WI38 (cell line): ENCODE measurements around the gene KRT4.

Experiments
- H3K4me3 ChIP-seq: 2 replicates; pipeline ENCODE4 v1.5.1; 2011; ENCODE audit warnings: low read depth, mild to moderate bottlenecking, control low read depth, low read length
- CTCF ChIP-seq: IDR thresholded peaks from 2 replicates; pipeline ENCODE4 v1.5.1; 2012; ENCODE audit warnings: low read depth, mild to moderate bottlenecking, control low read depth, low read length

KRT4 gene

GRCh38 chr12:52772188-52772587 lies 41.7 kb downstream of the KRT4 start:
- no peak for TF ChIP-seq CTCF
- H3K4me3 ChIP-seq = no peak overlapping the region

- H3K4me3 ChIP-seq = no peak overlapping the region
- no peak for TF ChIP-seq CTCF
Measured at GRCh38 chr12:52771505-52771904, 42.4 kb downstream of the KRT4 start.

GRCh38 chr12:52771088-52771487 lies 42.8 kb downstream of the KRT4 start:
- TF ChIP-seq CTCF = no peak
- no peak overlapping the region for H3K4me3 ChIP-seq

- H3K4me3 ChIP-seq = no peak overlapping the region
- no peak for TF ChIP-seq CTCF
Measured at GRCh38 chr12:52769946-52770345, 44.0 kb downstream of the KRT4 start.

GRCh38 chr12:52769354-52769753 lies 44.6 kb downstream of the KRT4 start:
- TF ChIP-seq CTCF = no peak
- no peak overlapping the region for H3K4me3 ChIP-seq

GRCh38 chr12:52768479-52769200 lies 45.3 kb downstream of the KRT4 start:
- TF ChIP-seq CTCF = no peak
- no peak overlapping the region for H3K4me3 ChIP-seq

- TF ChIP-seq CTCF = no peak
- H3K4me3 ChIP-seq = no peak overlapping the region
Measured at GRCh38 chr12:52767427-52767826, 46.5 kb downstream of the KRT4 start.
